ENCODE data around the gene DMD. TPM values are rescaled to one million over a fixed set of nuclear protein-coding genes. Genes with fewer than 3 reads are reported as not detected.

DMD gene
- total RNA-seq, 1 donor from 2014 or later = 22.9 TPM

DNA sequence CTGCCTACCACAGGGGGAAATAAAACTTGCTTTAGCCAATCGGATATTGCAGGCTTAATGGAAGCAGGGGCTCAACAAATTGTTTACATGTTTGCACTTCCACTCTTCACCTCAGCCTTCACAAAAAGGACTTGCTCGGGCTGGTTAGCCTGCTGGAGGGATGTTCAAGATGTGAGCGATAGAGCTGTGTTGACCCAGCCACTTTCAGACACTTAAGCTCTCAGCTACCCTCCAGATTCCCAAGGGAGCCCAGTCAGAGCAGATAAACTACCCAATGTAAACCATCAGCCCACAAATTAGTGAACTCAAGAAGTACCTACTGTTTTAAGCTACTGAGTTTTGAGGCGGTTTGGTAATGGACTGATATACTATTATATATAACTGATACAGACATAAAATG, 1631.1 kb downstream of the DMD start:
- DNase-seq (no peak), ATAC-seq (ENCODE audit: low read depth) (no peak)
- Mint-ChIP-seq H3K4me1 (no peaks in the 10 kb centered on the region), H3K27ac (no peak overlapping the region), H3K36me3 (ENCODE audit: low read depth) (no peaks in the 10 kb centered on the region), H3K27me3 (no peaks in the 10 kb centered on the region), H3K4me3 (no peak overlapping the region), H3K9me3 (no peaks in the 10 kb centered on the region)
- TF ChIP-seq, protein P1, sequence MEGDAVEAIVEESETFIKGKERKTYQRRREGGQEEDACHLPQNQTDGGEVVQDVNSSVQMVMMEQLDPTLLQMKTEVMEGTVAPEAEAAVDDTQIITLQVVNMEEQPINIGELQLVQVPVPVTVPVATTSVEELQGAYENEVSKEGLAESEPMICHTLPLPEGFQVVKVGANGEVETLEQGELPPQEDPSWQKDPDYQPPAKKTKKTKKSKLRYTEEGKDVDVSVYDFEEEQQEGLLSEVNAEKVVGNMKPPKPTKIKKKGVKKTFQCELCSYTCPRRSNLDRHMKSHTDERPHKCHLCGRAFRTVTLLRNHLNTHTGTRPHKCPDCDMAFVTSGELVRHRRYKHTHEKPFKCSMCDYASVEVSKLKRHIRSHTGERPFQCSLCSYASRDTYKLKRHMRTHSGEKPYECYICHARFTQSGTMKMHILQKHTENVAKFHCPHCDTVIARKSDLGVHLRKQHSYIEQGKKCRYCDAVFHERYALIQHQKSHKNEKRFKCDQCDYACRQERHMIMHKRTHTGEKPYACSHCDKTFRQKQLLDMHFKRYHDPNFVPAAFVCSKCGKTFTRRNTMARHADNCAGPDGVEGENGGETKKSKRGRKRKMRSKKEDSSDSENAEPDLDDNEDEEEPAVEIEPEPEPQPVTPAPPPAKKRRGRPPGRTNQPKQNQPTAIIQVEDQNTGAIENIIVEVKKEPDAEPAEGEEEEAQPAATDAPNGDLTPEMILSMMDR (IDR thresholded peaks at IDR 0.05) = no peak
- ChIA-PET POLR2A (no interaction called here), CTCF (no interaction called here)
- intact Hi-C loops (cut with micrococcal nuclease) = no loop called here

DNA sequence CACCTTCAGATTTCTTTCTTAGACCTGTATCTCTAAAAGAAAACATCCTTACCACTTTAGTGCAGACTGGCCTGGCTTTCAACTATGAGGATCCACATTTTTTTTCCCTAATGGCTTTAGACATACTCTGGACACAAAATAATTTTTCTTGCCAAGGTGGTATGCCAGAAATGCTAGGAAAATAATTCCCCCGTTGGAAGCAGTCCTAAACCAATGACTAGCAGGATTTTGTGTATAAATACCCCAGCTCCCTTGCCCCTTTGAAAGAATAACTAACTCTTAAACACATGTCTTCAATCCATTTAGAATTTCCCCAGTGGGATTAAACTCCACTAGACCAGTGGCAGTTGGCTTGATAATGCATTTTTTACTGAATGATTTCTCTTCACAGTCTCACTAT, 1639.0 kb downstream of the DMD start:
- Mint-ChIP-seq H3K4me3 (no peak overlapping the region), H3K27me3 (no peaks in the 10 kb centered on the region), H3K4me1 (no peaks in the 10 kb centered on the region), H3K27ac (no peak overlapping the region), H3K9me3 (no peaks in the 10 kb centered on the region), H3K36me3 (ENCODE audit: low read depth) (no peaks in the 10 kb centered on the region)
- TF ChIP-seq, protein P1 (IDR thresholded peaks at IDR 0.05) = no peak
- ChIA-PET CTCF (no interaction called here), POLR2A (no interaction called here)
- ATAC-seq (ENCODE audit: low read depth) = no peak
- no peak for DNase-seq
- intact Hi-C loops (cut with micrococcal nuclease) = no loop called here

DNA sequence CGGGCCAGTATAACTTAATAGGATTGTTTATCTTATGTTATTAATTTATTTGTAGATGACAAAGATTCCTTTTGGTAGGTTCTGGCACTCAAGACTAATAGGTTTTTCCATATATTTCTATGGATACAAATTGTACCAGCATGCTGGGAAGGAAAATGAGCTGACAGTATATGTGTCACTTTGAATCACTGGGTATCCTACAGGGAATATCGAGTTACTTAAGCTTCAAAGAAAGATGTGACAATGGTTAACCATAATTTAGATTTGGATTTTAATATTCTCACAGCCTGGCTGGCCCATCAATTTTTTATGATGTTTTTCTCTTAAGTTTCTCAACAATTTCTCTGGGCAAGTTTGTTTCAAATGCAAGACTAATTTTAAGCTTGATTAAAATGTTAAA, 1640.7 kb downstream of the DMD start:
- CTCF ChIA-PET = no interaction called here
- intact Hi-C loops (cut with micrococcal nuclease) = no loop called here
- Mint-ChIP-seq H3K9me3 (no peaks in the 10 kb centered on the region), H3K36me3 (ENCODE audit: low read depth) (no peaks in the 10 kb centered on the region), H3K27ac (no peak overlapping the region), H3K4me1 (no peaks in the 10 kb centered on the region), H3K4me3 (no peak overlapping the region), H3K27me3 (no peaks in the 10 kb centered on the region)
- POLR2A ChIA-PET = no interaction called here
- no peak for DNase-seq
- no peak for ATAC-seq (ENCODE audit: low read depth)
- TF ChIP-seq, protein P1 (IDR thresholded peaks at IDR 0.05) = no peak

DNA sequence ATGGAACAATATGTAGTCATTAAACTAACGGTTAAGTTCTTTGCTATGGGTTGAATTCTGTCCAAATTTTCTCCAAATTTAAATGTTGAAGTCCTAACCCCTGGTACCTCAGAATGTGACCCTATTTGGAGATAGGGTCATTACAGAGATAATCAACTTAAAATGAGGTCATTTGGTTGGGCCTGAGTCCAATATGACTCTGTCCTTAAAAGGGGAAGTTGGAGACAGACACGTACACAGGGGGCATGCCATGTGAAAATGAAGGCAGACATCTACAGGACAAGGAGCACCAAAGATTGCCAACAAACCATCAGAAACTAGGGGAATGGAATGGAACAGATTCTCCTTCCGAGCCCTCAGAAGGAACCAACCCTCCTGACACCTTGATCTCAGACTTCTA, 1647.6 kb downstream of the DMD start:
- Mint-ChIP-seq H3K4me3 (no peak overlapping the region), H3K27me3 (no peaks in the 10 kb centered on the region), H3K27ac (no peak overlapping the region), H3K36me3 (ENCODE audit: low read depth) (no peaks in the 10 kb centered on the region), H3K9me3 (no peaks in the 10 kb centered on the region), H3K4me1 (no peaks in the 10 kb centered on the region)
- ATAC-seq (ENCODE audit: low read depth) (no peak), DNase-seq (no peak)
- ChIA-PET POLR2A (no interaction called here), CTCF (no interaction called here)
- TF ChIP-seq, protein P1 (IDR thresholded peaks at IDR 0.05) = no peak
- intact Hi-C loops (cut with micrococcal nuclease) = no loop called here

DNA sequence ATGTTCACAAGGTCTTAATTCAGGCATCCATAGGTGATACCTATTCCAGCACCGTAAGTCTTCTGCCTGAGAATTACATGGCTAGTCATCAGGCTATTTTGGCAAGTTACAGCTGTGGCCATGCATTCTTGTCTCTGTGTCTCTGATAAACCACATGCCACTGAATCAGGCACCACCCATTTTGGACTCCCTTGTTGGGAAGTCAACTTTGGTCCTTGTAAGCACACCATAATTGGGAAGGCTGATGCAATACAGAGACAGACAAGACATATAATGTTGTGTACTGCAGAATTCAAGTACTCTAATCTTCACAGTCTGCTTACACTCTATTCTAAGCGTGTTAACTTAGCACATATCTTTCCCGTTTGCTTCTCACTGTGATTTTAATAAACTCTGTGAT, 1655.8 kb downstream of the DMD start:
- Mint-ChIP-seq H3K27me3 (no peaks in the 10 kb centered on the region), H3K4me3 (no peak overlapping the region), H3K36me3 (ENCODE audit: low read depth) (no peaks in the 10 kb centered on the region), H3K27ac (no peak overlapping the region), H3K4me1 (no peaks in the 10 kb centered on the region), H3K9me3 (no peaks in the 10 kb centered on the region)
- CTCF ChIA-PET = no interaction called here
- TF ChIP-seq, protein P1 (IDR thresholded peaks at IDR 0.05) = no peak
- POLR2A ChIA-PET = no interaction called here
- intact Hi-C loops (cut with micrococcal nuclease) = no loop called here
- ATAC-seq (ENCODE audit: low read depth) = no peak
- no peak for DNase-seq
